Measurements from ENCODE around the gene GDI1. TPM values are rescaled to one million over a fixed set of nuclear protein-coding genes. Genes with fewer than 3 reads are reported as not detected.
A peak's percentile ranks its signal among the peaks of the same experiment; 100 is the strongest.

The GDI1 gene
- polyA plus RNA-seq, 3 donors, result 15.8 to 398 (median 21.3) TPM

- Mint-ChIP-seq H3K27me3 (ENCODE audit: low read depth in 3 of 3) (peaks cover 0 to 6% (median 0%) of the 10 kb centered on the region in 3 donors), H3K4me1 (peaks cover 15% of the 10 kb centered on the region), H3K9me3 (peaks cover 0 to 22% (median 4%) of the 10 kb centered on the region in 7 donors), H3K4me3 (peak overlapping the region; percentile 97), H3K36me3 (peaks cover 20 to 29% of the 10 kb centered on the region in 2 donors), H3K27ac (peak overlapping the region; percentile 97 to 99 (median 99))
- WGBS (ENCODE audit: insufficient coverage), result 14% methylated on average over 37 of the region's 53 CpGs
- no peak for TF ChIP-seq CTCF (IDR thresholded peaks at IDR 0.05)
- Histone ChIP-seq H4K20me1 (ENCODE audit: insufficient read depth, low read length) (peaks cover 40% of the 10 kb centered on the region), H3K4me3 (replicated peaks in 1 of 3; ENCODE audit: low read depth in 2 of 3, low read length in 3 of 3) (peak overlapping the region; percentile 40 to 92 (median 66)), H3K27me3 (ENCODE audit: control insufficient read depth in 2 of 2, insufficient read depth in 2 of 2, low read length in 2 of 2) (no peaks in the 10 kb centered on the region), H3K4me1 (ENCODE audit: control insufficient read depth in 1 of 2, insufficient read depth in 2 of 2, low read length in 2 of 2) (peaks cover 20 to 28% of the 10 kb centered on the region in 2 donors), H2AFZ (ENCODE audit: insufficient read depth, low read depth, low read length, poor library complexity, severe bottlenecking) (peak overlapping the region; percentile 65), H3K79me2 (ENCODE audit: insufficient read depth, low read length) (peaks cover 18% of the 10 kb centered on the region), H3K9ac (ENCODE audit: insufficient read depth, low read length, poor library complexity, severe bottlenecking) (peak overlapping the region; percentile 90), H3K4me2 (replicated peaks; ENCODE audit: extremely low read depth, low read length, poor library complexity, severe bottlenecking) (peak overlapping the region; percentile 65), H3K27ac (ENCODE audit: low read depth in 1 of 2, low read length in 2 of 2) (peak overlapping the region; percentile 97 to 100), H3K36me3 (replicated peaks in 1 of 2; ENCODE audit: control insufficient read depth in 1 of 2, insufficient read depth in 2 of 2, low read length in 2 of 2) (peaks cover 23 to 26% of the 10 kb centered on the region in 2 donors), H3K9me3 (replicated peaks in 1 of 2; ENCODE audit: control insufficient read depth in 1 of 2, insufficient read depth in 1 of 2, low read length in 2 of 2) (no peaks in the 10 kb centered on the region)
- intact Hi-C loops (cut with micrococcal nuclease), result loop anchor here in 1 of 2 donors (5.0 kb wide), 1 partner anchor 135 kb away; no protein-coding TSS in a partner anchor
- peak; percentile 48 to 75 (median 72) for DNase-seq
These were observed 39.7 kb upstream of the GDI1 start for GRCh38 chrX:154396973-154397887.

GRCh38 chrX:154397888-154398667 lies 38.9 kb upstream of the GDI1 start, which contains the start of gene RPL10:
TSS of gene RPL10 (plus strand) at chrX:154398377. CDS start at chrX:154398520, 143 bp downstream.
- Mint-ChIP-seq H3K27ac (peak within 1 kb of the TSS; percentile 97 to 99 (median 99)), H3K4me1 (peaks cover 15% of the 10 kb centered on the region), H3K36me3 (peaks cover 25 to 36% of the 10 kb centered on the region in 2 donors), H3K27me3 (ENCODE audit: low read depth in 3 of 3) (peaks cover 0 to 9% (median 0%) of the 10 kb centered on the region in 3 donors), H3K4me3 (peak within 1 kb of the TSS; percentile 97), H3K9me3 (peaks cover 0 to 22% (median 4%) of the 10 kb centered on the region in 7 donors)
- Histone ChIP-seq H3K9ac (ENCODE audit: insufficient read depth, low read length, poor library complexity, severe bottlenecking) (peak within 1 kb of the TSS; percentile 90), H3K4me2 (replicated peaks; ENCODE audit: extremely low read depth, low read length, poor library complexity, severe bottlenecking) (peak within 1 kb of the TSS; percentile 87), H3K79me2 (ENCODE audit: insufficient read depth, low read length) (peaks cover 18% of the 10 kb centered on the region), H3K27me3 (ENCODE audit: control insufficient read depth in 2 of 2, insufficient read depth in 2 of 2, low read length in 2 of 2) (no peaks in the 10 kb centered on the region), H3K27ac (ENCODE audit: low read depth in 1 of 2, low read length in 2 of 2) (peak within 1 kb of the TSS; percentile 97 to 100), H4K20me1 (ENCODE audit: insufficient read depth, low read length) (peaks cover 45% of the 10 kb centered on the region), H2AFZ (ENCODE audit: insufficient read depth, low read depth, low read length, poor library complexity, severe bottlenecking) (peak within 1 kb of the TSS; percentile 65), H3K4me3 (replicated peaks in 1 of 3; ENCODE audit: low read depth in 2 of 3, low read length in 3 of 3) (peak within 1 kb of the TSS; percentile 79 to 92 (median 81)), H3K4me1 (ENCODE audit: control insufficient read depth in 1 of 2, insufficient read depth in 2 of 2, low read length in 2 of 2) (peaks cover 20 to 28% of the 10 kb centered on the region in 2 donors), H3K9me3 (replicated peaks in 1 of 2; ENCODE audit: control insufficient read depth in 1 of 2, insufficient read depth in 1 of 2, low read length in 2 of 2) (no peaks in the 10 kb centered on the region), H3K36me3 (replicated peaks in 1 of 2; ENCODE audit: control insufficient read depth in 1 of 2, insufficient read depth in 2 of 2, low read length in 2 of 2) (peaks cover 23 to 28% of the 10 kb centered on the region in 2 donors)
- TF ChIP-seq CTCF (IDR thresholded peaks at IDR 0.05), result no peak
- peak; percentile 94 to 97 (median 96) for DNase-seq
- intact Hi-C loops (cut with micrococcal nuclease), result loop anchor here in 1 of 2 donors (5.0 kb wide), 1 partner anchor 134 kb away; no protein-coding TSS in a partner anchor
- under 1% methylated on average over 57 of the region's 69 CpGs for WGBS (ENCODE audit: insufficient coverage)
